Mesangial cell (primary cell): ENCODE results near the gene ACAA2. TPM values are rescaled to one million over a fixed set of nuclear protein-coding genes. Genes with fewer than 3 reads are reported as not detected.

Source experiments
- total RNA-seq: library from RNA; depleted of rRNA; stranded (reverse); fragments of >200 nt; gene quantifications from 2 replicates; pipeline ENCODE4 v1.2.3, GENCODE V29; 2015

The ACAA2 gene, protein sequence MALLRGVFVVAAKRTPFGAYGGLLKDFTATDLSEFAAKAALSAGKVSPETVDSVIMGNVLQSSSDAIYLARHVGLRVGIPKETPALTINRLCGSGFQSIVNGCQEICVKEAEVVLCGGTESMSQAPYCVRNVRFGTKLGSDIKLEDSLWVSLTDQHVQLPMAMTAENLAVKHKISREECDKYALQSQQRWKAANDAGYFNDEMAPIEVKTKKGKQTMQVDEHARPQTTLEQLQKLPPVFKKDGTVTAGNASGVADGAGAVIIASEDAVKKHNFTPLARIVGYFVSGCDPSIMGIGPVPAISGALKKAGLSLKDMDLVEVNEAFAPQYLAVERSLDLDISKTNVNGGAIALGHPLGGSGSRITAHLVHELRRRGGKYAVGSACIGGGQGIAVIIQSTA
- 53.4 and 68.6 TPM in 2 replicates for total RNA-seq

DNA sequence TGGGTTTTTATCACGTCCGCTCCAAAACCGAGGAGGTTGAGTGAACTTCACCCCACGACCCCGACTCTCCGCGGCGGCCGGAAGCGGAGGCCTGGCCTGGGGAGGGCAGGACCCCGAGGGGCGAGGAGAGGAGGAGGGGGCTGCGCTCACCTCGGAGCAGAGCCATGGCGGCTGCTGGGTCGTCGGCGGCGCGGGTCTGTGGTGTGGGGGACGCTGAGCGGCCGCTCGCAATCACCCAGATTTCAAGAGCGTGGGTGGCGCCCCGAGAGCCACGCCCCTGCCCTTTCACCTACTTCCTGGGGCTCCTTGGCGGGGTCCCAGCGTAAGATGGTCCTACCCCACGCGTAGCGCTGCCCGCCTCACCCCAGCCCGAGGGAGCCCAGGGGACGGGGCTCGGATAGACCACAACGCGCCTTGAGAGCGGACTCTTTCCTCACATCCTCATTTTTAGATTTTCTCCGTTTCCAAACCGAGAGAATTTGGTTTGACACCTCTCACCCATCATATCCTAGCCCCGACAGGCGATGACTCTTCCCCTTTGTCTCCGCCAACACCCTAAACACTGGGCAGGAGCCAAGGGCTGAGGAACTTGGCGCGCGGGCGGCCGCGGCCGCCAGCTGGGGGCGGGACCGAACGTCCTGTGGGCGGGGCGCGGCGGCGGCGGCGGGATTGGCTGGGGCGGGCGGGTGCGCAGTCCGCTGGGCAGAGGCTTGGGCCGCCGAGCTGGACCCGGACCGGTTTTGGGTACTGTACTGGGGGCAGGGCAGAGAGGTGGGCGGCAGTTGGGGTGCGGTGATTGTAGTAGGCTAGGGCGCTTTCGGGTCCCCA is at the start of gene ACAA2:
Gene ACAA2 (minus strand): TSS at position 215 of the 828 bp plus-strand sequence. CDS start 49 bp downstream, at position 166.

